Neural progenitor cell (in vitro differentiated cells): Measurements from ENCODE around the gene PRDM16. TPM values are rescaled to one million over a fixed set of nuclear protein-coding genes. Genes with fewer than 3 reads are reported as not detected.

Source experiments
- DNase-seq: peaks from one replicate; pipeline ENCODE4 v3.0.0-alpha.2; 2016; ENCODE audit warnings: low spot score
- H2AFZ ChIP-seq: fragments of 200-600 bp; sonication (generic); replicated peaks from 2 replicates; pipeline ENCODE4 v1.6.1; 2016; ENCODE audit warnings: antibody characterized with exemption
- H3F3A ChIP-seq: fragments of 200-600 bp; sonication (generic); 2 replicates; pipeline ENCODE4 v1.6.1; 2016; ENCODE audit warnings: antibody characterized with exemption, low read depth
- H3K27ac ChIP-seq: fragments of 200-600 bp; sonication (generic); 2 replicates; pipeline ENCODE4 v1.5.1; 2016; ENCODE audit warnings: mild to moderate bottlenecking
- H3K27me3 ChIP-seq: fragments of 200-600 bp; sonication (generic); 2 replicates; pipeline ENCODE4 v1.6.1; 2016; ENCODE audit warnings: mild to moderate bottlenecking, moderate library complexity
- H3K36me3 ChIP-seq: fragments of 200-600 bp; sonication (generic); 2 replicates; pipeline ENCODE4 v1.5.1; 2016
- H3K4me1 ChIP-seq: fragments of 200-600 bp; sonication (generic); 2 replicates; pipeline ENCODE4 v1.6.1; 2016; ENCODE audit warnings: mixed run types
- H3K4me2 ChIP-seq: fragments of 200-600 bp; sonication (generic); 2 replicates; pipeline ENCODE4 v1.6.1; 2016
- H3K4me3 ChIP-seq: fragments of 200-600 bp; sonication (generic); 2 replicates; pipeline ENCODE4 v1.5.1; 2016
- H3K79me2 ChIP-seq: fragments of 200-600 bp; sonication (generic); 2 replicates; pipeline ENCODE4 v1.6.1; 2016; ENCODE audit warnings: low read depth
- H3K9ac ChIP-seq: fragments of 200-600 bp; sonication (generic); 2 replicates; pipeline ENCODE4 v1.6.1; 2016
- H3K9me3 ChIP-seq: fragments of 200-600 bp; sonication (generic); 2 replicates; pipeline ENCODE4 v1.5.1; 2016; ENCODE audit warnings: low read depth
- H4K20me1 ChIP-seq: fragments of 200-600 bp; sonication (generic); 2 replicates; pipeline ENCODE4 v1.6.1; 2016; ENCODE audit warnings: low read depth
- H3K27ac Mint-ChIP-seq: 3 replicates; pipeline ENCODE4 v1.8.0; 2021; ENCODE audit warnings: mixed read lengths
- H3K27me3 Mint-ChIP-seq: 2 replicates; pipeline ENCODE4 v1.8.0; 2022; ENCODE audit warnings: low read depth, mild to moderate bottlenecking, inconsistent platforms, moderate library complexity, mixed read lengths; ENCODE audit not compliant: insufficient read depth
- H3K36me3 Mint-ChIP-seq: 3 replicates; pipeline ENCODE4 v1.8.0; 2021; ENCODE audit warnings: mixed read lengths
- H3K4me1 Mint-ChIP-seq: 3 replicates; pipeline ENCODE4 v1.8.0; 2021; ENCODE audit warnings: mixed read lengths
- H3K4me3 Mint-ChIP-seq: 3 replicates; pipeline ENCODE4 v1.8.0; 2021; ENCODE audit warnings: mild to moderate bottlenecking, moderate library complexity, mixed read lengths
- H3K9me3 Mint-ChIP-seq: 3 replicates; pipeline ENCODE4 v1.8.0; 2020; ENCODE audit warnings: mixed read lengths
- EZH2 ChIP-seq: fragments of 200-600 bp; sonication (generic); IDR thresholded peaks from 2 replicates; pipeline ENCODE4 v1.6.1; 2017; ENCODE audit warnings: antibody characterized with exemption, mild to moderate bottlenecking, moderate library complexity
- EZH2phosphoT487 ChIP-seq: fragments of 200-600 bp; sonication (generic); IDR thresholded peaks from 2 replicates; pipeline ENCODE4 v1.6.1; 2017; ENCODE audit warnings: antibody characterized with exemption
- total RNA-seq: library from RNA; depleted of rRNA; stranded (reverse); fragments of >200 nt; gene quantifications from 2 replicates; pipeline ENCODE4 v1.2.3, GENCODE V29; 2015; ENCODE audit warnings: low replicate concordance
- TF ChIP-seq, protein P1 (sequence below): fragments of 200-600 bp; sonication (generic); IDR thresholded peaks from 2 replicates; pipeline ENCODE4 v1.5.1; 2017; ENCODE audit warnings: antibody characterized with exemption, mild to moderate bottlenecking

The PRDM16 gene
- total RNA-seq, 1 donor from 2014 or later = 1.9 TPM

- Histone ChIP-seq H3K9me3 (no peaks in the 10 kb centered on the region), H3K36me3 (no peaks in the 10 kb centered on the region), H3K4me1 (no peaks in the 10 kb centered on the region), H3F3A (no peaks in the 10 kb centered on the region), H3K27me3 (no peaks in the 10 kb centered on the region), H2AFZ (no peak overlapping the region), H3K27ac (no peak overlapping the region), H3K4me2 (no peak overlapping the region), H3K4me3 (no peak overlapping the region), H4K20me1 (no peaks in the 10 kb centered on the region), H3K9ac (no peak overlapping the region), H3K79me2 (no peaks in the 10 kb centered on the region)
- Mint-ChIP-seq H3K4me1 (peaks cover 16% of the 10 kb centered on the region), H3K36me3 (no peaks in the 10 kb centered on the region), H3K9me3 (no peaks in the 10 kb centered on the region), H3K4me3 (no peak overlapping the region), H3K27me3 (peaks cover 2% of the 10 kb centered on the region), H3K27ac (no peak overlapping the region)
- no peak for DNase-seq
- TF ChIP-seq, protein P1, sequence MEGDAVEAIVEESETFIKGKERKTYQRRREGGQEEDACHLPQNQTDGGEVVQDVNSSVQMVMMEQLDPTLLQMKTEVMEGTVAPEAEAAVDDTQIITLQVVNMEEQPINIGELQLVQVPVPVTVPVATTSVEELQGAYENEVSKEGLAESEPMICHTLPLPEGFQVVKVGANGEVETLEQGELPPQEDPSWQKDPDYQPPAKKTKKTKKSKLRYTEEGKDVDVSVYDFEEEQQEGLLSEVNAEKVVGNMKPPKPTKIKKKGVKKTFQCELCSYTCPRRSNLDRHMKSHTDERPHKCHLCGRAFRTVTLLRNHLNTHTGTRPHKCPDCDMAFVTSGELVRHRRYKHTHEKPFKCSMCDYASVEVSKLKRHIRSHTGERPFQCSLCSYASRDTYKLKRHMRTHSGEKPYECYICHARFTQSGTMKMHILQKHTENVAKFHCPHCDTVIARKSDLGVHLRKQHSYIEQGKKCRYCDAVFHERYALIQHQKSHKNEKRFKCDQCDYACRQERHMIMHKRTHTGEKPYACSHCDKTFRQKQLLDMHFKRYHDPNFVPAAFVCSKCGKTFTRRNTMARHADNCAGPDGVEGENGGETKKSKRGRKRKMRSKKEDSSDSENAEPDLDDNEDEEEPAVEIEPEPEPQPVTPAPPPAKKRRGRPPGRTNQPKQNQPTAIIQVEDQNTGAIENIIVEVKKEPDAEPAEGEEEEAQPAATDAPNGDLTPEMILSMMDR = no peak
- TF ChIP-seq EZH2 (no peak), EZH2phosphoT487 (no peak)
Observed at GRCh38 chr1:3033040-3033789, 35.8 kb upstream of the PRDM16 start.

DNA sequence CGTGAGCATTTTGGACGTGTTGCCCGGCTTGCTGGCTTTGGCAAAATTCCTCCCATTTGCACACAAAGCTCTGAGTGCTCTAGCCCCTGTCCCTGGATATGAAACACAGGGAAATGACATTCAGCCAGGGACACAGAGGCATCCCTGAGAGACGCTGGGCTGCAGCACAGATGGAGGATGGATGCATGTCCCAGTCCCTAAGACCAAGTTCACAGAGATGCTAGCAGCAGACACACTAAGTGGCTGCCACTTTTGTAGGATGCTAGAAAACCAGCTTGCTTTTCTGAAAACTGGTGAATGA lies 35.3 kb upstream of the PRDM16 start:
- H3K36me3 Mint-ChIP-seq = no peaks in the 10 kb centered on the region
- Histone ChIP-seq H3K79me2 (no peaks in the 10 kb centered on the region), H3K9ac (no peak overlapping the region), H3K36me3 (no peaks in the 10 kb centered on the region), H3K4me2 (no peak overlapping the region), H3K27ac (no peak overlapping the region), H3F3A (no peaks in the 10 kb centered on the region), H3K4me3 (no peak overlapping the region), H3K27me3 (no peaks in the 10 kb centered on the region), H3K9me3 (no peaks in the 10 kb centered on the region), H3K4me1 (no peaks in the 10 kb centered on the region), H4K20me1 (no peaks in the 10 kb centered on the region), H2AFZ (no peak overlapping the region)
- H3K9me3 Mint-ChIP-seq = no peaks in the 10 kb centered on the region
- no peak overlapping the region for H3K27ac Mint-ChIP-seq
- no peak overlapping the region for H3K4me3 Mint-ChIP-seq
- H3K27me3 Mint-ChIP-seq = peaks cover 2% of the 10 kb centered on the region
- peaks cover 16% of the 10 kb centered on the region for H3K4me1 Mint-ChIP-seq
- TF ChIP-seq EZH2 (no peak), EZH2phosphoT487 (no peak)
- TF ChIP-seq, protein P1 = no peak
- DNase-seq = no peak

GRCh38 chr1:3034162-3034561 lies 34.8 kb upstream of the PRDM16 start:
- H3K9me3 ChIP-seq = no peaks in the 10 kb centered on the region
- H3K36me3 Mint-ChIP-seq = no peaks in the 10 kb centered on the region

More at GRCh38 chr1:3034162-3034561, 34.8 kb upstream of the PRDM16 start:
- Mint-ChIP-seq H3K27me3 (peaks cover 2% of the 10 kb centered on the region), H3K4me3 (no peak overlapping the region), H3K9me3 (no peaks in the 10 kb centered on the region), H3K4me1 (peaks cover 16% of the 10 kb centered on the region), H3K27ac (no peak overlapping the region)
- Histone ChIP-seq H3K9ac (no peak overlapping the region), H3K79me2 (no peaks in the 10 kb centered on the region), H4K20me1 (no peaks in the 10 kb centered on the region), H3F3A (no peaks in the 10 kb centered on the region), H3K36me3 (no peaks in the 10 kb centered on the region), H2AFZ (no peak overlapping the region), H3K4me3 (no peak overlapping the region), H3K4me1 (no peaks in the 10 kb centered on the region), H3K27me3 (no peaks in the 10 kb centered on the region), H3K4me2 (no peak overlapping the region), H3K27ac (no peak overlapping the region)
- no peak for TF ChIP-seq EZH2phosphoT487
- TF ChIP-seq EZH2 = no peak
- TF ChIP-seq, protein P1 = no peak
- DNase-seq = no peak
